HTR-8/SVneo (cell line): ENCODE measurements around the gene DUSP22.

Experiments used
- DNase-seq: peaks from one replicate; pipeline ENCODE4 v3.0.0; 2011; ENCODE audit warnings: low spot score, mixed read lengths; ENCODE audit not compliant: insufficient read length
- FAIRE-seq: peaks from 2 replicates; lab custom pipeline; 2011; peaks lifted over from hg19 to GRCh38; lab: Jason Lieb, UNC

DUSP22 gene

GRCh38 chr6:388202-388903 lies 96.1 kb downstream of the DUSP22 start:
- DNase-seq (no peak), FAIRE-seq (no peak)

GRCh38 chr6:389143-389542 lies 96.9 kb downstream of the DUSP22 start:
- no peak for FAIRE-seq

DNA sequence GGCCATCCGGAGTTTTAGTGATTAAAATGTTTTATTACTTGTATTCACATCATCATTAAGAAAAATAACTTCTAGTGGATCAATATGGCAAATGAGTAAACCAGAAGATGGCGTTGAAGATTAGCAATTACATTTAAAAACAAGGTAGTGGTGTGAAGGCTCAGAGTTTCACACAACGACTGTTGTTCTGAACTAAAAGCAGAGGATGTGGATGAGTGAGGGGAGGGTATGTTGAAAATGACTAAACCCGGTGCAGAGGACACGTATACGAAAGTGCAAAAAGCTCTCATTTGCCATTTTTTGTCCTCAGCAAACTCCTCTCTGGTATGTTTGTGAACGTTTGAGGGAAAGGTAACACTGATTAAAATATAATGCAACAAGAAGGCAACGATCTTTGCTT lies 97.3 kb downstream of the DUSP22 start:
- DNase-seq (no peak), FAIRE-seq (no peak)

More at GRCh38 chr6:389143-389542, 96.9 kb downstream of the DUSP22 start:
- no peak for DNase-seq

DNA sequence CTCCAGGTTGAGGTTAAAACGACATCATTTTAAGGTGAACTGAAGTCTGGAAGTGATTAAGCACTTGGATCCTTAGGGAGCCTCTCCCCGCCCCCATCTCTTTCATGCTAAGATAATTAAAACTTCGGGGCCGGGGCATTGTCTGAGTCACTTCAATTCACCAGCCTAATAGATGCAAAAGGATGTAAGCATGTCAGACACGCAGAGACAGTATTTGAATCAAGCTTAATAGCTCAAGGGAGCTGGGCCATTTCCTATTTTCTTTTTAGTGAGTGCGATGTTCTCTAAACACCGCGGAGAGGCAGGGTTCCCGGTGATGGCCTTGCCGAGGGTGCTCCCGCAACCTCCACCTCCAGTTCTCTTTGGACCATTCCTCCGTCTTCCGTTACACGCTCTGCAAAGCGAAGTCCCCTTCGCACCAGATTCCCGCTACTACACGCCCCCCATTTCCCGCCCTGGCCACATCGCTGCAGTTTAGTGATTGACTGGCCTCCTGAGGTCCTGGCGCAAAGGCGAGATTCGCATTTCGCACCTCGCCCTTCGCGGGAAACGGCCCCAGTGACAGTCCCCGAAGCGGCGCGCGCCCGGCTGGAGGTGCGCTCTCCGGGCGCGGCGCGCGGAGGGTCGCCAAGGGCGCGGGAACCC lies 98.7 kb downstream of the DUSP22 start:
- FAIRE-seq, result no peak
- no peak for DNase-seq

GRCh38 chr6:391559-392440 lies 99.5 kb downstream of the DUSP22 start, which contains the start of gene IRF4:
IRF4 (plus strand) TSS chr6:391752; CDS start chr6:393153, 1,401 bp downstream.
- DNase-seq, result no peak
- no peak for FAIRE-seq

- DNase-seq (no peak), FAIRE-seq (no peak)
Measured at GRCh38 chr6:392441-393390, 100.4 kb downstream of the DUSP22 start.

GRCh38 chr6:393391-394221 lies 101.3 kb downstream of the DUSP22 start:
- no peak for FAIRE-seq
- DNase-seq, result no peak

DNA sequence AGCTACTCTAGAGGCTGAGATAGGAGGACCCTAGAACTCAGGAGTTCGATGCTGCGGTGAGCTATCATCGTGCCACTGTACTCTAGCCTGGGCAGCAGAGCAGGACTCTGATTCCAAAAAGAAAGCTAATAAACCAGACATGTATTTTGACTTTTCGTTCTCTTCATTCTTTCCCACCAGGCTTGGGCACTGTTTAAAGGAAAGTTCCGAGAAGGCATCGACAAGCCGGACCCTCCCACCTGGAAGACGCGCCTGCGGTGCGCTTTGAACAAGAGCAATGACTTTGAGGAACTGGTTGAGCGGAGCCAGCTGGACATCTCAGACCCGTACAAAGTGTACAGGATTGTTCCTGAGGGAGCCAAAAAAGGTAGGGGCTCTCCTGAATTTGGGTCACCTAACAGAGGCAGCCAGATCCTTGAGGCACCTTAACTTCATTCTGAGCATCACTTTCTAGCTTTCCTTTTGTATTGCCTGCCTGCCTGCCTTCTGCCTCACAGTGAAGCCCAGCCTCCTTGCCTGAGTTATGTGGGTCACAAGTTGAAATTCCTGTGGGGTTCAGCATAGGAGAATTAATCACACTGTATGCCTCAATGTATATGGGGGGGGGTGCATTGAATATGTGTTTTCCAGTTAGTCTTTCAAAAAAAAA lies 102.5 kb downstream of the DUSP22 start:
- no peak for DNase-seq
- no peak for FAIRE-seq

GRCh38 chr6:395432-396125 lies 103.3 kb downstream of the DUSP22 start:
- FAIRE-seq, result no peak

GRCh38 chr6:396126-396520 lies 103.8 kb downstream of the DUSP22 start:
- no peak for DNase-seq
- no peak for FAIRE-seq

More at GRCh38 chr6:395432-396125, 103.3 kb downstream of the DUSP22 start:
- DNase-seq, result no peak

GRCh38 chr6:397056-397455 lies 104.8 kb downstream of the DUSP22 start:
- FAIRE-seq (no peak), DNase-seq (no peak)

DNA sequence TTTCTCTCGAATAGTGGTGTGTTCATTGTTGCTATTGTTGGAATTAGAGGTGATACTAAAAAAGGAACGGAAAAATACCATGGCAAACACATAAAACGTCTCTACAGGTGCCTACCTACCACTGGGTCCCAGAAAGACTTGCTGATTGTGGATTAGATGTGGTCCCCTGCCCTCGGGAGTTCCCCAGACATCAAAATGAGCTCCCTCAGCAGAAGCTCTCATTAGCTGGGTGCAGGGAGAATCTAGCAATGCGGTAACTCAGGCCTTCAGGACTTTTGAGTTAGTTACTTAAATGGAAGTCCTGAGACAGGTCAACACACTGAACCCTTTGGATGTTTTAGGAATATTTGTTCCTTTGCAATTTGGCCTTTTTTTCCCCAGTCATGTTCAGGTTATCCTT lies 105.3 kb downstream of the DUSP22 start:
- DNase-seq (no peak), FAIRE-seq (no peak)

DNA sequence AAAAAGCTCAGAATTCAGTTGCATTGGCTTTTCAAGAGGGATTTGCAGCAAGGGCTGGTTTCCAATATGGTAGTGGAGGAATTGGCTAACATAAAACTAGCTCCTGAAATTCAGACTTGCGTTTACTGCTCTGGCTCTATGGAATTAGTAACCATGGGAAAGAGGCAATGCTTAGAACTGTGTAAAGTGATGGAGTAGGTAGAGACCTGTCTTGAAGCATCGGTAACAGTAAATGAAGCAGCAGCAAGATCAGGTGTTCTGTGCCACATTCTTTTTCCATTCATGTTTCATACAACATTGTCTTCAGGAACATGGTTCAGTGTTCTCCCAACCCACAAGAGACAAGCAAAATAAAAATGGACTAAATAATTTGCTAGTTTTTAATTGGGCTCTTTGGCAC lies 105.8 kb downstream of the DUSP22 start:
- FAIRE-seq (no peak), DNase-seq (no peak)

DNA sequence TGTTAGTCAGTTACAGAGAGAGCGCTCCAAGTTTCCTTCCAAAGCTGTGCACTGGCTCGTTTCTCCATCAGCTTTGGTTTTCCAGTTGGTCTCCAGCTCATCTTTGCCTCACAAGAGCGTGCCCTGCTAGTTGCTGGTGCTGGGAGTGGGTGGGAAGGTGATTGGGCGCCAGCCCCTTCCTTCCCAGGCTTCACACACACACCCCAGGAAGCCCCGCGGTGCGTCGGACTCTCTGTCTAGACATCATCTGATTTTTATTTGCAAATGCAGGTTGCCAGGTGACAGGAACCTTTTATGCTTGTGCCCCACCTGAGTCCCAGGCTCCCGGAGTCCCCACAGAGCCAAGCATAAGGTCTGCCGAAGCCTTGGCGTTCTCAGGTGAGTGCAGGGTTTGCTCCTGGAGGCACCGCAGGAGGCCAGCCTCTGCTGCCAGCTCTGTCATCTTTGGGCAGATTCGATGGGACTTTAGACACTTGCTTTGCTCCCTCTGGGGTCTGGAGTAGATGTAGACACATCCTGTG lies 106.3 kb downstream of the DUSP22 start:
- no peak for FAIRE-seq
- DNase-seq, result no peak

GRCh38 chr6:399785-400534 lies 107.7 kb downstream of the DUSP22 start:
- no peak for DNase-seq
- no peak for FAIRE-seq

DNA sequence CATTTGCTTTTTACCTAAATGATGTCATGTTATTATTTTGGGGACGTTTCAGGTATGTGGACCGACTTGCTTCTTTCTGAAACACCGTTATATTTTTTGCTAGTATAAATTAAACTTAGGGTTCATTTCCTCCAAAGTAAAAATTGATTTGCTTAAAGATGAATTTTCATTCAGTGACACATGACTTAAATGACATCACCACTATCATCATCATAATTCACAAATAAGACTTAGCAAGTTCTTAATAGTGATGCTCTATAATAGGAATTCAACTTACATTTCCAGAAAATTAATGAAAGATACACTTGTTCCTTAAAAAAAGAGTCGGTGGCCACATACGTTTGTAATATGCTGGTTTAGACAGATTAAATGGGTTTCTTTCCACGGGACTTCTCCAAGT lies 108.5 kb downstream of the DUSP22 start:
- DNase-seq (no peak), FAIRE-seq (no peak)
